OCI-LY7 (cell line): ENCODE data around the gene SCP2D1. TPM values are rescaled to one million over a fixed set of nuclear protein-coding genes. Genes with fewer than 3 reads are reported as not detected.

Experiments
- BruUV-seq: library from RNA; stranded (reverse); fragments of 400-500 nt; replicated peaks from 2 replicates; lab custom pipeline; 2021; lab: Mats Ljungman, UMichigan
- CTCF ChIA-PET: fragments of 300-600 bp; sonication (Branson Sonifier 250); formaldehyde crosslinking; loops from one replicate; lab custom pipeline; 2022; ENCODE audit warnings: antibody characterized with exemption; ENCODE audit not compliant: unreplicated experiment; lab: Charles Lee
- POLR2A ChIA-PET: fragments of 300-600 bp; sonication (Branson Sonifier 250); formaldehyde crosslinking; loops from one replicate; lab custom pipeline; 2022; ENCODE audit warnings: antibody characterized with exemption; lab: Charles Lee
- DNase-seq: peaks from one replicate; pipeline ENCODE4 v3.0.0-alpha.2; 2015; ENCODE audit warnings: low spot score
- H2AFZ ChIP-seq: fragments of 200-600 bp; sonication (generic), shearing (Covaris generic); 2 replicates; pipeline ENCODE4 v1.6.1; 2014; ENCODE audit warnings: mild to moderate bottlenecking, antibody characterized with exemption, low read length, moderate library complexity
- H3K27ac ChIP-seq: fragments of 200-600 bp; sonication (generic); 2 replicates; pipeline ENCODE4 v1.5.1; 2014; ENCODE audit warnings: mixed run types, low read depth, mild to moderate bottlenecking, moderate library complexity, low read length, inconsistent platforms; ENCODE audit not compliant: poor library complexity, severe bottlenecking
- H3K36me3 ChIP-seq: fragments of 200-600 bp; sonication (generic); 2 replicates; pipeline ENCODE4 v1.6.1; 2014; ENCODE audit warnings: mild to moderate bottlenecking, antibody characterized with exemption, low read length, moderate library complexity, mixed read lengths; ENCODE audit not compliant: insufficient read depth
- H3K4me1 ChIP-seq: fragments of 200-600 bp; sonication (generic); 2 replicates; pipeline ENCODE4 v1.5.1; 2014; ENCODE audit warnings: mild to moderate bottlenecking, low read length; ENCODE audit not compliant: insufficient read depth, poor library complexity, severe bottlenecking
- H3K4me2 ChIP-seq: fragments of 200-600 bp; sonication (generic); 2 replicates; pipeline ENCODE4 v1.6.1; 2014; ENCODE audit warnings: mild to moderate bottlenecking, low read length
- H3K4me3 ChIP-seq: fragments of 200-600 bp; sonication (generic); 2 replicates; pipeline ENCODE4 v1.5.1; 2014; ENCODE audit warnings: mild to moderate bottlenecking, low read depth, low read length; ENCODE audit not compliant: poor library complexity, severe bottlenecking
- H3K79me2 ChIP-seq: fragments of 200-600 bp; sonication (generic); 2 replicates; pipeline ENCODE4 v1.6.1; 2016; ENCODE audit warnings: low read depth, mild to moderate bottlenecking, low read length, moderate library complexity, mixed read lengths; ENCODE audit not compliant: insufficient read depth
- H3K9me2 ChIP-seq: fragments of 200-600 bp; sonication (generic); 2 replicates; pipeline ENCODE4 v1.6.1; 2016; ENCODE audit warnings: mild to moderate bottlenecking, low read length, mixed read lengths; ENCODE audit not compliant: insufficient read depth
- H3K9me3 ChIP-seq: fragments of 200-600 bp; sonication (generic); 2 replicates; pipeline ENCODE4 v1.6.1; 2014; ENCODE audit warnings: mild to moderate bottlenecking, mixed run types, low read length, mixed read lengths
- H4K20me1 ChIP-seq: fragments of 200-600 bp; sonication (generic); 2 replicates; pipeline ENCODE4 v1.6.1; 2014; ENCODE audit warnings: mild to moderate bottlenecking, antibody characterized with exemption, low read length, moderate library complexity, mixed read lengths; ENCODE audit not compliant: insufficient read depth
- CTCF ChIP-seq: fragments of 200-600 bp; sonication (generic); conservative IDR thresholded peaks from 2 replicates; pipeline ENCODE4 v1.5.1; 2014; ENCODE audit warnings: mild to moderate bottlenecking, antibody characterized with exemption, low read length, moderate library complexity, mixed read lengths
- EZH2phosphoT487 ChIP-seq: fragments of 200-600 bp; sonication (generic); IDR thresholded peaks from 2 replicates; pipeline ENCODE4 v1.6.1; 2018; ENCODE audit warnings: low read depth, borderline replicate concordance, mild to moderate bottlenecking, mixed run types, antibody characterized with exemption, low read length, moderate library complexity, mixed read lengths
- intact Hi-C: fragments of 100-400 bp; cut with micrococcal nuclease; formaldehyde crosslinking; loops from one replicate; pipeline ENCODE4 v1.10.0; 2022; ENCODE audit not compliant: unreplicated experiment
- total RNA-seq, 2 experiments: library from RNA; depleted of rRNA in 1 of 2; stranded (reverse); fragments of >200 nt in 1 of 2; shearing (Covaris generic) in 1 of 2; gene quantifications; 2 replicates each; pipeline ENCODE4 v1.2.3, GENCODE V29; 2014 to 2022

SCP2D1 gene
- total RNA-seq, 2 experiments from 2014 or later = not detected

GRCh38 chr20:18780385-18781130, 33.0 kb upstream of the SCP2D1 start:
- H3K4me1 ChIP-seq = no peaks in the 10 kb centered on the region
- no peak for DNase-seq
- H2AFZ ChIP-seq = no peak overlapping the region
- no peaks in the 10 kb centered on the region for H3K9me2 ChIP-seq
- TF ChIP-seq CTCF = no peak
- TF ChIP-seq EZH2phosphoT487 = no peak
- intact Hi-C loops = no loop called here
- H3K27ac ChIP-seq = no peak overlapping the region
- H3K79me2 ChIP-seq = no peaks in the 10 kb centered on the region
- POLR2A ChIA-PET = interaction anchor here (0.7 kb wide), 1 partner anchor 33 kb away, joined by 3 read pairs; the partner anchor contains the start of gene SCP2D1
- CTCF ChIA-PET = no interaction called here
- H4K20me1 ChIP-seq = no peaks in the 10 kb centered on the region
- H3K4me2 ChIP-seq = no peak overlapping the region
- no peak overlapping the region for H3K4me3 ChIP-seq
- no peaks in the 10 kb centered on the region for H3K36me3 ChIP-seq
- no TSS peak for BruUV-seq
- H3K9me3 ChIP-seq = no peaks in the 10 kb centered on the region

- POLR2A ChIA-PET = interaction anchor here (0.7 kb wide), 1 partner anchor 27 kb away, joined by 3 read pairs; no protein-coding TSS in a partner anchor
- CTCF ChIA-PET = no interaction called here
- no peaks in the 10 kb centered on the region for H3K4me1 ChIP-seq
These were observed 32.1 kb upstream of the SCP2D1 start for GRCh38 chr20:18781509-18781908.

More at GRCh38 chr20:18781509-18781908, 32.1 kb upstream of the SCP2D1 start:
- no peaks in the 10 kb centered on the region for H3K9me2 ChIP-seq
- no peak overlapping the region for H2AFZ ChIP-seq
- no peaks in the 10 kb centered on the region for H3K79me2 ChIP-seq
- intact Hi-C loops = no loop called here
- H3K36me3 ChIP-seq = no peaks in the 10 kb centered on the region
- BruUV-seq = no TSS peak
- H4K20me1 ChIP-seq = no peaks in the 10 kb centered on the region
- no peak overlapping the region for H3K27ac ChIP-seq
- no peak overlapping the region for H3K4me2 ChIP-seq
- no peaks in the 10 kb centered on the region for H3K9me3 ChIP-seq
- no peak for TF ChIP-seq CTCF
- no peak for TF ChIP-seq EZH2phosphoT487
- no peak for DNase-seq
- H3K4me3 ChIP-seq = no peak overlapping the region
